K562 (cell line): ENCODE data around the gene ZSCAN12. TPM values are rescaled to one million over a fixed set of nuclear protein-coding genes. Genes with fewer than 3 reads are reported as not detected.
A peak's percentile ranks its signal among the peaks of the same experiment; 100 is the strongest.

Source experiments
- ARID2 ChIP-seq: fragments of 450-650 bp; IDR thresholded peaks from 2 replicates; pipeline ENCODE4 v1.6.1; 2017; ENCODE audit warnings: antibody characterized with exemption, mild to moderate bottlenecking
- CAMTA2 ChIP-seq: fragments of 250-450 bp; sonication (Bioruptor Pico); conservative IDR thresholded peaks from 2 replicates; pipeline ENCODE4 v1.5.1; 2022
- CSDE1 ChIP-seq, 2 experiments: fragments of 450-650 bp; IDR thresholded peaks; 2 replicates each; pipeline ENCODE4 v1.6.1; 2016; ENCODE audit warnings: mild to moderate bottlenecking in 1 of 2
- EHMT2 ChIP-seq: fragments of 450-650 bp; IDR thresholded peaks from 2 replicates; pipeline ENCODE4 v1.6.1; 2018; ENCODE audit warnings: antibody characterized with exemption
- JUN ChIP-seq, 2 experiments: sonication (generic) in 1 of 2; formaldehyde crosslinking in 1 of 2; IDR thresholded peaks; 2 replicates each; pipeline versions ENCODE4 v1.6.1 to v1.8.0; 2012 to 2022; ENCODE audit warnings: borderline replicate concordance in 2 of 2, mild to moderate bottlenecking in 2 of 2, improper control_type of control experiment in 1 of 2, low read depth in 1 of 2, low read length in 1 of 2, missing genetic modification reagents in 1 of 2
- KDM5B ChIP-seq: fragments of 200-600 bp; sonication (generic); IDR thresholded peaks from 2 replicates; pipeline ENCODE4 v1.6.1; 2012; ENCODE audit warnings: low read depth, mild to moderate bottlenecking, moderate library complexity, low read length, control low read depth, inconsistent platforms; ENCODE audit not compliant: insufficient replicate concordance
- L3MBTL2 ChIP-seq: fragments of 450-650 bp; IDR thresholded peaks from 2 replicates; pipeline ENCODE4 v1.6.1; 2016; ENCODE audit warnings: mild to moderate bottlenecking, moderate library complexity
- PHF21A ChIP-seq: fragments of 450-650 bp; IDR thresholded peaks from 2 replicates; pipeline ENCODE4 v1.6.1; 2017; ENCODE audit warnings: low read depth, borderline replicate concordance
- SIN3A ChIP-seq, 2 experiments: fragments of 150-350 bp in 1 of 2; IDR thresholded peaks; 2 replicates each; pipeline ENCODE4 v1.6.1; 2011 to 2016; ENCODE audit warnings: borderline replicate concordance in 2 of 2, low read depth in 2 of 2, low read length in 2 of 2, mild to moderate bottlenecking in 2 of 2, moderate library complexity in 2 of 2; ENCODE audit not compliant: control insufficient read depth in 1 of 2
- TCF7L2 ChIP-seq: fragments of 150-350 bp; IDR thresholded peaks from 2 replicates; pipeline ENCODE4 v1.6.1; 2016; ENCODE audit warnings: low read depth, mild to moderate bottlenecking, low read length, moderate library complexity
- ZNF75A ChIP-seq: fragments of 450-650 bp; formaldehyde crosslinking; IDR thresholded peaks from 2 replicates; pipeline ENCODE4 v1.4.0; 2020; ENCODE audit warnings: mild to moderate bottlenecking
- polyA plus RNA-seq, 8 experiments: library from polyadenylated mRNA; depleted of rRNA in 4 of 8; stranded (reverse) in 5 of 8; unstranded in 3 of 8; fragments of >200 nt; fragmentation: Nextera tagmentation in 2 of 8; fragmentation: Illumina TruSeq in 1 of 8; extraction: Ambion mirVana in 2 of 8; extraction: Trizol in 1 of 8; gene quantifications; 2 replicates each; pipeline versions ENCODE4 v1.2.1 to v1.2.3, GENCODE V29; 2011 to 2014; ENCODE audit warnings: inconsistent platforms in 1 of 8, missing spikeins in 1 of 8
- total RNA-seq, 7 experiments: library from RNA; depleted of rRNA in 6 of 7; stranded (reverse); fragments of >200 nt in 6 of 7; fragmentation: Illumina TruSeq in 2 of 7; extraction: Trizol in 2 of 7; gene quantifications; 2 replicates each; pipeline versions ENCODE4 v1.2.1 to v1.2.3, GENCODE V29; 2011 to 2021; ENCODE audit warnings: low replicate concordance in 1 of 7
- TF ChIP-seq, protein P1 (sequence below): fragments of 450-650 bp; IDR thresholded peaks from 2 replicates; pipeline ENCODE4 v1.7.1; 2018; ENCODE audit warnings: mild to moderate bottlenecking, low read depth; ENCODE audit not compliant: partially characterized antibody
- TF ChIP-seq, protein P2 (sequence below): fragments of 250-450 bp; sonication (Bioruptor Pico); IDR thresholded peaks from 2 replicates; pipeline ENCODE4 v1.5.0; 2021
- TF ChIP-seq, protein P3 (sequence below): fragments of 450-650 bp; IDR thresholded peaks from 2 replicates; pipeline ENCODE4 v1.6.1; 2016; ENCODE audit warnings: mild to moderate bottlenecking, moderate library complexity

ZSCAN12 gene
- total and polyA plus RNA-seq, 9 of the 15 experiments (the other 6 are each of a cell fraction or from before 2014, with no cell fraction given) = 2.5 to 19.6 (median 12.5) TPM

DNA sequence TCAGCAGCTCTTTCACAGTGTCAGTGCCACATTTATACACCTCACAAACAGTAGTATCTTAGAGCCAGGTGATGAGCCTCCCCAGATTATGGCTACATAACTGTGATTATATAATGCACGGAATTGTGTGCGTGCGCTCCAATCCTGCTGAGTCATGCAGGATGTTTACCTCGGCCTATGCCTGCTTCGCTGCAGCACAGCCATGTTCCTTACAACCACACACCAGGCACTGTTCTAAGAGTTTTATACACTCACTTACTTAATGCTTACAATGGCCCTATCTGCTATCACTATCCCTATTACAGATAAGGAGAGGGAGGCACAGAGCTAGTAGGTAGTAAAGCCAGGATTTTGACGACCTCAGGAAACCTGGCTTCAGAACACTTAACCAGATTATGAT, 42.5 kb downstream of the ZSCAN12 start (continued):
- TF ChIP-seq, protein P1, sequence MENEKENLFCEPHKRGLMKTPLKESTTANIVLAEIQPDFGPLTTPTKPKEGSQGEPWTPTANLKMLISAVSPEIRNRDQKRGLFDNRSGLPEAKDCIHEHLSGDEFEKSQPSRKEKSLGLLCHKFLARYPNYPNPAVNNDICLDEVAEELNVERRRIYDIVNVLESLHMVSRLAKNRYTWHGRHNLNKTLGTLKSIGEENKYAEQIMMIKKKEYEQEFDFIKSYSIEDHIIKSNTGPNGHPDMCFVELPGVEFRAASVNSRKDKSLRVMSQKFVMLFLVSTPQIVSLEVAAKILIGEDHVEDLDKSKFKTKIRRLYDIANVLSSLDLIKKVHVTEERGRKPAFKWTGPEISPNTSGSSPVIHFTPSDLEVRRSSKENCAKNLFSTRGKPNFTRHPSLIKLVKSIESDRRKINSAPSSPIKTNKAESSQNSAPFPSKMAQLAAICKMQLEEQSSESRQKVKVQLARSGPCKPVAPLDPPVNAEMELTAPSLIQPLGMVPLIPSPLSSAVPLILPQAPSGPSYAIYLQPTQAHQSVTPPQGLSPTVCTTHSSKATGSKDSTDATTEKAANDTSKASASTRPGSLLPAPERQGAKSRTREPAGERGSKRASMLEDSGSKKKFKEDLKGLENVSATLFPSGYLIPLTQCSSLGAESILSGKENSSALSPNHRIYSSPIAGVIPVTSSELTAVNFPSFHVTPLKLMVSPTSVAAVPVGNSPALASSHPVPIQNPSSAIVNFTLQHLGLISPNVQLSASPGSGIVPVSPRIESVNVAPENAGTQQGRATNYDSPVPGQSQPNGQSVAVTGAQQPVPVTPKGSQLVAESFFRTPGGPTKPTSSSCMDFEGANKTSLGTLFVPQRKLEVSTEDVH = no peak
- TF ChIP-seq TCF7L2 (no peak), ARID2 (no peak), JUN (IDR thresholded peaks at IDR 0.05; ENCODE audit: borderline replicate concordance, low read depth, low read length) (no peak), JUN (CRISPR knock-in tag; IDR thresholded peaks at IDR 0.05; ENCODE audit: borderline replicate concordance) (no peak), KDM5B (no peak), PHF21A (no peak), SIN3A (IDR thresholded peaks at IDR 0.05; ENCODE audit: borderline replicate concordance in 2 of 2, control insufficient read depth in 1 of 2, low read depth in 2 of 2, low read length in 2 of 2) (no peak), EHMT2 (no peak), CAMTA2 (CRISPR knock-in tag) (no peak), ZNF75A (CRISPR knock-in tag) (no peak), L3MBTL2 (peak; percentile 50; the same call in 1 of the 2 replicates), CSDE1 (IDR thresholded peaks at IDR 0.05) (no peak)
- TF ChIP-seq, protein P2, sequence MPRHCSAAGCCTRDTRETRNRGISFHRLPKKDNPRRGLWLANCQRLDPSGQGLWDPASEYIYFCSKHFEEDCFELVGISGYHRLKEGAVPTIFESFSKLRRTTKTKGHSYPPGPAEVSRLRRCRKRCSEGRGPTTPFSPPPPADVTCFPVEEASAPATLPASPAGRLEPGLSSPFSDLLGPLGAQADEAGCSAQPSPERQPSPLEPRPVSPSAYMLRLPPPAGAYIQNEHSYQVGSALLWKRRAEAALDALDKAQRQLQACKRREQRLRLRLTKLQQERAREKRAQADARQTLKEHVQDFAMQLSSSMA = no peak
- TF ChIP-seq, protein P3, sequence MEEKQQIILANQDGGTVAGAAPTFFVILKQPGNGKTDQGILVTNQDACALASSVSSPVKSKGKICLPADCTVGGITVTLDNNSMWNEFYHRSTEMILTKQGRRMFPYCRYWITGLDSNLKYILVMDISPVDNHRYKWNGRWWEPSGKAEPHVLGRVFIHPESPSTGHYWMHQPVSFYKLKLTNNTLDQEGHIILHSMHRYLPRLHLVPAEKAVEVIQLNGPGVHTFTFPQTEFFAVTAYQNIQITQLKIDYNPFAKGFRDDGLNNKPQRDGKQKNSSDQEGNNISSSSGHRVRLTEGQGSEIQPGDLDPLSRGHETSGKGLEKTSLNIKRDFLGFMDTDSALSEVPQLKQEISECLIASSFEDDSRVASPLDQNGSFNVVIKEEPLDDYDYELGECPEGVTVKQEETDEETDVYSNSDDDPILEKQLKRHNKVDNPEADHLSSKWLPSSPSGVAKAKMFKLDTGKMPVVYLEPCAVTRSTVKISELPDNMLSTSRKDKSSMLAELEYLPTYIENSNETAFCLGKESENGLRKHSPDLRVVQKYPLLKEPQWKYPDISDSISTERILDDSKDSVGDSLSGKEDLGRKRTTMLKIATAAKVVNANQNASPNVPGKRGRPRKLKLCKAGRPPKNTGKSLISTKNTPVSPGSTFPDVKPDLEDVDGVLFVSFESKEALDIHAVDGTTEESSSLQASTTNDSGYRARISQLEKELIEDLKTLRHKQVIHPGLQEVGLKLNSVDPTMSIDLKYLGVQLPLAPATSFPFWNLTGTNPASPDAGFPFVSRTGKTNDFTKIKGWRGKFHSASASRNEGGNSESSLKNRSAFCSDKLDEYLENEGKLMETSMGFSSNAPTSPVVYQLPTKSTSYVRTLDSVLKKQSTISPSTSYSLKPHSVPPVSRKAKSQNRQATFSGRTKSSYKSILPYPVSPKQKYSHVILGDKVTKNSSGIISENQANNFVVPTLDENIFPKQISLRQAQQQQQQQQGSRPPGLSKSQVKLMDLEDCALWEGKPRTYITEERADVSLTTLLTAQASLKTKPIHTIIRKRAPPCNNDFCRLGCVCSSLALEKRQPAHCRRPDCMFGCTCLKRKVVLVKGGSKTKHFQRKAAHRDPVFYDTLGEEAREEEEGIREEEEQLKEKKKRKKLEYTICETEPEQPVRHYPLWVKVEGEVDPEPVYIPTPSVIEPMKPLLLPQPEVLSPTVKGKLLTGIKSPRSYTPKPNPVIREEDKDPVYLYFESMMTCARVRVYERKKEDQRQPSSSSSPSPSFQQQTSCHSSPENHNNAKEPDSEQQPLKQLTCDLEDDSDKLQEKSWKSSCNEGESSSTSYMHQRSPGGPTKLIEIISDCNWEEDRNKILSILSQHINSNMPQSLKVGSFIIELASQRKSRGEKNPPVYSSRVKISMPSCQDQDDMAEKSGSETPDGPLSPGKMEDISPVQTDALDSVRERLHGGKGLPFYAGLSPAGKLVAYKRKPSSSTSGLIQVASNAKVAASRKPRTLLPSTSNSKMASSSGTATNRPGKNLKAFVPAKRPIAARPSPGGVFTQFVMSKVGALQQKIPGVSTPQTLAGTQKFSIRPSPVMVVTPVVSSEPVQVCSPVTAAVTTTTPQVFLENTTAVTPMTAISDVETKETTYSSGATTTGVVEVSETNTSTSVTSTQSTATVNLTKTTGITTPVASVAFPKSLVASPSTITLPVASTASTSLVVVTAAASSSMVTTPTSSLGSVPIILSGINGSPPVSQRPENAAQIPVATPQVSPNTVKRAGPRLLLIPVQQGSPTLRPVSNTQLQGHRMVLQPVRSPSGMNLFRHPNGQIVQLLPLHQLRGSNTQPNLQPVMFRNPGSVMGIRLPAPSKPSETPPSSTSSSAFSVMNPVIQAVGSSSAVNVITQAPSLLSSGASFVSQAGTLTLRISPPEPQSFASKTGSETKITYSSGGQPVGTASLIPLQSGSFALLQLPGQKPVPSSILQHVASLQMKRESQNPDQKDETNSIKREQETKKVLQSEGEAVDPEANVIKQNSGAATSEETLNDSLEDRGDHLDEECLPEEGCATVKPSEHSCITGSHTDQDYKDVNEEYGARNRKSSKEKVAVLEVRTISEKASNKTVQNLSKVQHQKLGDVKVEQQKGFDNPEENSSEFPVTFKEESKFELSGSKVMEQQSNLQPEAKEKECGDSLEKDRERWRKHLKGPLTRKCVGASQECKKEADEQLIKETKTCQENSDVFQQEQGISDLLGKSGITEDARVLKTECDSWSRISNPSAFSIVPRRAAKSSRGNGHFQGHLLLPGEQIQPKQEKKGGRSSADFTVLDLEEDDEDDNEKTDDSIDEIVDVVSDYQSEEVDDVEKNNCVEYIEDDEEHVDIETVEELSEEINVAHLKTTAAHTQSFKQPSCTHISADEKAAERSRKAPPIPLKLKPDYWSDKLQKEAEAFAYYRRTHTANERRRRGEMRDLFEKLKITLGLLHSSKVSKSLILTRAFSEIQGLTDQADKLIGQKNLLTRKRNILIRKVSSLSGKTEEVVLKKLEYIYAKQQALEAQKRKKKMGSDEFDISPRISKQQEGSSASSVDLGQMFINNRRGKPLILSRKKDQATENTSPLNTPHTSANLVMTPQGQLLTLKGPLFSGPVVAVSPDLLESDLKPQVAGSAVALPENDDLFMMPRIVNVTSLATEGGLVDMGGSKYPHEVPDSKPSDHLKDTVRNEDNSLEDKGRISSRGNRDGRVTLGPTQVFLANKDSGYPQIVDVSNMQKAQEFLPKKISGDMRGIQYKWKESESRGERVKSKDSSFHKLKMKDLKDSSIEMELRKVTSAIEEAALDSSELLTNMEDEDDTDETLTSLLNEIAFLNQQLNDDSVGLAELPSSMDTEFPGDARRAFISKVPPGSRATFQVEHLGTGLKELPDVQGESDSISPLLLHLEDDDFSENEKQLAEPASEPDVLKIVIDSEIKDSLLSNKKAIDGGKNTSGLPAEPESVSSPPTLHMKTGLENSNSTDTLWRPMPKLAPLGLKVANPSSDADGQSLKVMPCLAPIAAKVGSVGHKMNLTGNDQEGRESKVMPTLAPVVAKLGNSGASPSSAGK = peak; percentile 10; the same call in 1 of the 2 replicates
